SU-DHL-6 (cell line): Measurements from ENCODE around the gene JMJD7.

ENCODE experiments used
- CTCF ChIP-seq: fragments of 200-600 bp; sonication (generic); IDR thresholded peaks from one replicate; pipeline ENCODE4 v1.5.1; 2017; ENCODE audit warnings: antibody characterized with exemption, mild to moderate bottlenecking, low read length, moderate library complexity; ENCODE audit not compliant: insufficient read depth, poor library complexity, severe bottlenecking
- EZH2phosphoT487 ChIP-seq: fragments of 200-600 bp; sonication (generic), shearing (Covaris generic); conservative IDR thresholded peaks from 2 replicates; pipeline ENCODE4 v1.6.1; 2018; ENCODE audit warnings: mild to moderate bottlenecking, antibody characterized with exemption, low read length, moderate library complexity, mixed read lengths

GRCh38 chr15:41886741-41887140 is 58.8 kb downstream of the JMJD7 start:
- TF ChIP-seq CTCF = no peak
- no peak for TF ChIP-seq EZH2phosphoT487
